Right ventricle myocardium inferior (tissue), 1 donor: ENCODE measurements around the gene TAOK1. TPM values are rescaled to one million over a fixed set of nuclear protein-coding genes. Genes with fewer than 3 reads are reported as not detected.

Experiments
- ATAC-seq: fragments of 200-7000 bp; cut with Tn5 transposase; one replicate; pipeline ENCODE4 v1.9.1; 2020; ENCODE audit warnings: mild to moderate bottlenecking, moderate library complexity
- DNase-seq: peaks from one replicate; pipeline ENCODE4 v3.0.0; 2021; ENCODE audit errors: missing footprints
- intact Hi-C: fragments of 100-400 bp; cut with DNase I; formaldehyde crosslinking; loops from one replicate; pipeline ENCODE4 v1.11.0; 2022
- total RNA-seq: library from RNA; stranded (reverse); fragmentation: NEBNext Ultra II Directional; extraction: Animal tissue kit (Norgen Biotek cat#: 25700); gene quantifications from one replicate; pipeline ENCODE4 v1.2.1, GENCODE V29; 2021
- donor health status: DM: no; HTN: yes; CAD: no; lungs with severe emphysema.

The TAOK1 gene
- total RNA-seq, 1 donor from 2014 or later = 45.1 TPM

DNA sequence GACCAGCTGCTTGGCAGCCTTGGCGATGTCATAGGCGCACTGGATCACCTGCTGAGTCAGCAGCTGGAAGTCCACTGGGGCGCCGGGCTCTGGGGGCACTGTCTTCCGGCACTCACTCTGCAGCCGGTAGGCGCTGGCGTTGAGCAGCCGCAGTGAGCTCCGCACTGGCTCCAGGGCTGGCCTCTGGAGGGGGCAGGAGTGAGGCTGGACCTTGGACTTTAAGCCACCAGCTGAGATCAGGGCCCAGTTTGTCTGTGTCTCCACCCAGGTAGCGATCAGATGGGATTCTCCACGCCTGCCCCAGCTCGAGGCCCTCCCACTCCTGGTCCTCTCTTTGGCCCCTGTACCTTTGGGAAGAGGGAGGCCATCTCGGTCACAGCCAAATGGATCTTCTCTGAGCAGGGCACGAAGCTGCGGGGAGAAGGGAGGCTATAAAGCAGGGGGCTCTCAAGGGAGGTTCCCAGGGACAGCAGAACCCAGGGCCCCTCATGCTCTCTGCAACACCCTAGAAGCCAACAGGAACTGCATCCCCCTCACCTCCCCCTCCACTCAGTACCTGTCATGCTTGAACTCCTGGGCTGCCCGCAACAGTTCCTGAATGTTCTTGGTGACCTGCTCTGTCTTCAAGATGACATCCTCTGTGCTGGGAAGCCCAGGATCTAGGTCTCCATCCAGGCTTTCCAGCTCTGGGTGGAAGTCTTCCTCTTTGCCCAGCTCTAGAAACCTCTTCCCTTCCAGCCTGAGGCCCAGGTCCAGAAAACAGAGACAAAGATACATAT is 184.8 kb downstream of the TAOK1 start:
- intact Hi-C loops = no loop called here
- DNase-seq (peak; percentile 47), ATAC-seq (no peak)

DNA sequence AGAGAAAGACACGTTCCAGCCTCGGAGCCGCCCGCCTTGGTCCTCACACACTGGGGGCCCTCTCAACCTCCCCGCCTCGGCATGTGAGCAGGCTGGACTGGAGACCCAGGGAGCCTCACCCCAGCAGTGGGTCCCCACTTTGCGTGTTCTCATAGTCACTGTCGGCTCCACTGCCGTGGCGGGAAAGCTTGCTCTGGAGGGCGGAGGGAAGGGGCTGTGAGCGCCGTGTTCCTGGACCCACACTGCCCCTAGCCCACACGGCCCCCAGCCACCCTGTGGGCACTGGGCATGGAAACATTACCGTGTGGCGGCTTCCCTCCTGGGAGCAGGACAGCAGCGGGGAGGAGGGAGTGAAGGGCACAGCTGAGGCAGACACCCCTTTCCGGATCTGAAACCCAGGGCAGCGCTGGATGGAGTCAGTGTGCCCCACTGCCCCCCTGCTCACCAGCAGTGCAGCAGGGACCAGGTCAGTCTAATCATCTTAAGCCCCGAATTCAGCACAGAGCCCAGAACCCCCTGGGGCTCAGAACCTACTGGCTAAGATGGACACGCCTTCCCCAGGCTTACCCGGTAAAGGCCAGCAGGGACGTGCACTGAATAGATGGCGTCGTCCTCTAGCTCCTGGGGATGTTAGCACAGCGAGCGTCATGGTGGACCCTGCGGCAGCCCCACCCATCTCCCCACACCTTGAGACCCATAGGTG is 185.5 kb downstream of the TAOK1 start:
- intact Hi-C loops = no loop called here
- DNase-seq = peak; percentile 62
- no peak for ATAC-seq

DNA sequence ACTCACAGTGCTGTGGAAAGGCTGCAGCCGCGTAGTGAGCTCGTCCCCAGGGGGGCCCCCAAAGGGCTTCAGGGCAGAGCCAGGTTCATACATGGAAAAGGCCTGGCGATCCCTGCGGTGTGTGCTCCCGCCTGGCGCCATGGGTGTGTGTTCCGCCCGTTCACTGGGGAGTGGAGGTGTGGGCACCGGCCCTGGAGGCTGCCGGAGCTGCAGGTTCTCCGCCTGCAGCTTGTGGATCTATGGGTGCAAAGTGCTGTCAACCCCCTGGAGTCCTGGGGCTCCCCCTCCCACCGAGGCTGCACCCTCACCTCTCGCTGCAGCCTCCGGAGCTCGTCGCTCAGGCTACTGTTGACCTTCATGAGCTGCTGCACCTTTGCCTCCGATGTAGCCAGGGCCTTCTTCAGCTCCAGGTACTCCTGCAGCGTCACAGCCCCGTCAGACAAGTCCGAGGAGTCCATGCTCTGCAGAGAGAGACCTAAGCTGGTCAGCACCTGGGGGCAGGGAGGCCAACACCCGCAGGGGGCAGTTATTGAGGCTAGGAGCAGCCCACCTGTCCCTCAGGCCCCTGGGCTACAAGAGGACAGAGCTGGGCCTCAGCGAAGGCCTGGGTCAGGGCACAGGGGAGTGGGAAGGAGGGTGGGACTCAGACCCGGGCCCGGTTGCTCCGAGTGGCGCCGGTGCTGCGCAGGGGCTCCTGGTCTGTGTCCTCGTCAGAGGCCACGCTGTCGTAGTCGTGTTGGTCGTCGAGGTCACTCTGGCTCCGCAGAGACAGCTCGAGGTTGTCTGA is 186.2 kb downstream of the TAOK1 start:
- DNase-seq = peak; percentile 26
- intact Hi-C loops = no loop called here
- no peak for ATAC-seq

DNA sequence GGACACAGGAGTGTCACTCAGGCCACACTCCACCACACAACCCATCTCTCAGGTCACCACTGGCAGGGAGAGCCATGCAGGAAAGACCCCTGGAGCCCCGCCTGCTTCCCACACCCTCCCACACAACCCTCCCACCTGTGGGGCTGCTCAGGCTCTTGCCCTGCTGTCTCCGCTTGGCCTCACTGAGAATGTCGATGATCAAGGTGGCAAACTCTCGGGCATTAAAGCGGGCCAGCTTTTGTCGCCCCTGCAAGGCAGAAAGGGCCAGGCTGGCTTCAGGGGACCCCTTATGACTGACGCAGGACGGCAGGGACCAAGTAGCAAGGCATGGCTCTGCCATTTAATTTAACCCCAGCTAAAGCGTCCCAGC is 186.8 kb downstream of the TAOK1 start:
- intact Hi-C loops = no loop called here
- DNase-seq (no peak), ATAC-seq (no peak)

DNA sequence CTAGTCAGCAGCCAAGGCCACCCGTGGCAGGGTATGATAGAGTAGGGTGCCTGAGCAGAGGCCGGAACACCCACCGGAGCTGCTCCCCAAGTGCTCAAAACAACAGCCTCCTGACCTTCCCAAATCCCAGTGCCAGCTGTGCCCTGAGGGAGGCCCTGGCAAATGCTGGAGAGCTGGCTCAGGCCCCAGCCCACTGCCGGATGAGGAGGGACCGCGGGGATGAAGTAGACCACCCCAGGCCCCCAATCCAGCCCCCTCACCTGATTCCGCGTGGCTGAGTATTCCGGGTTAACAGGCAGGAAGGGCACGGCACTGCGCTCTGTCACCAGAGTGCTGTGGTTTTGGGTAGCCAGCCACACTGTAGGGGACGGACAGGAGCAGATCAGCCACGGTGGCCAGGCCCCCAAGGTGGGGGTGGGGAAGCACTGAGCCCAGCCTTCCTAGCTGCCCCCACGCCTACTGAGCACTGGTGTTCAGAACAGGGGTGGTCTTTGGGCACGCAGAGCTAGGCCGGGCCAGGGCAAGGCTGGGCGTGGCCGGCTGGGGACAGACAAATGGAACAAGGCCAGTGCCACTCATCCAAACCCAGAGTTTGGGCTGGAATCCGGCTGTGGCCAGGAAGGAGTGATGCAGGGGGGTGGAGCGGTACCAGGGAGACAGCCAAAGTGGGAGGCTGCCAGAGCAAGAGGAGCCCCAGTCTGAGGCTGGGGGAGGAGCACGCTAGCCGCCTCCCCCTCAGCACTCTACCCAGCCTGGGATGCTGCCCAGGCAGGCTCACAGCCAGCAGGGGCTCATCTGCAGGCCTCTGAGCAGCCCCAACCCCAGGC is 187.4 kb downstream of the TAOK1 start:
- DNase-seq (peak; percentile 69), ATAC-seq (no peak)
- intact Hi-C loops = no loop called here

DNA sequence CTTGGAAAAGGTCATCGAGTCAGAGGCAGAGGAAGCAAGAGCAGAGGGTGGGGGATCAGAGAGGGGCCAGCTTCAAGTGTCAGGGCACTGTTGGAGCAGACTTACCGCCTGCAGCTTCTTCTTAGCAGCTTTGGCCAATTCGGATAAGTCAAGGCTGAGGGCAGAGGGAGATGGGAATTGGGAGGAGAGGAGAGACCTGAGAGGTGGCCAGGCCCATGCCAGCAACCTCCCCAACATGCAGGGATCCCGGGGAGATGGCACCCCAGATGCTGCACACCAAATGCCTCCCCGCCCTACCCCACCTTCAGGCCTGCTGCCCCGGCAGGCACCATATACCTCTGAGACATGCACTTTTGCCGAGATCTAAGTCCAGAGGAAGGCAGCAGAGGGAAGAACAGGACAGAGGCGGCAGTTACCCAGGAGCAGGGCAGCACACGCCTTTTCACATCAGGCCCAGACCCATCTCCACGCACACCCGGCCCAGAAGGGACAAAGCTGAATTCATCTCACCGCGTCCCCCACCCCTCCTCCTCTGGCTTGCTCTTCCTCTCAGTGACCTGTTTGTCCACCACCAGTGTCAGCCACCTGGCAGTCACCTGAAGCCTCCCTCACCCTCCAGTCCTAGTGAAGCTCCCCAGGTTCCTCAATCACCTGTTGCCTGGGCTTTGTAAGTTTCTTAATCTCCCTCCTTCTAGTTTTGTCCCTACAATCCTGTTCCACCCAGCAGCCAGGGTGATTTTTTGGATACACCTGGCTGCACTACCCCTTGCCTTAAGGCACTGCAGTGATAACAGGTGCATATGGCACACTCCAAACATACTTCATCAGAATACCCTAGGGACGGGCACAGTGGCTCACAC is 188.7 kb downstream of the TAOK1 start:
- ATAC-seq (no peak), DNase-seq (peak; percentile 39)
- intact Hi-C loops = no loop called here

- DNase-seq (peak; percentile 91), ATAC-seq (peak; percentile 83)
- intact Hi-C loops = loop anchor here (5.0 kb wide), 2 partner anchors 37 to 352 kb away; partner anchors contain the start of gene SSH2
Observed at GRCh38 chr17:29579866-29580771, 190.0 kb downstream of the TAOK1 start.

DNA sequence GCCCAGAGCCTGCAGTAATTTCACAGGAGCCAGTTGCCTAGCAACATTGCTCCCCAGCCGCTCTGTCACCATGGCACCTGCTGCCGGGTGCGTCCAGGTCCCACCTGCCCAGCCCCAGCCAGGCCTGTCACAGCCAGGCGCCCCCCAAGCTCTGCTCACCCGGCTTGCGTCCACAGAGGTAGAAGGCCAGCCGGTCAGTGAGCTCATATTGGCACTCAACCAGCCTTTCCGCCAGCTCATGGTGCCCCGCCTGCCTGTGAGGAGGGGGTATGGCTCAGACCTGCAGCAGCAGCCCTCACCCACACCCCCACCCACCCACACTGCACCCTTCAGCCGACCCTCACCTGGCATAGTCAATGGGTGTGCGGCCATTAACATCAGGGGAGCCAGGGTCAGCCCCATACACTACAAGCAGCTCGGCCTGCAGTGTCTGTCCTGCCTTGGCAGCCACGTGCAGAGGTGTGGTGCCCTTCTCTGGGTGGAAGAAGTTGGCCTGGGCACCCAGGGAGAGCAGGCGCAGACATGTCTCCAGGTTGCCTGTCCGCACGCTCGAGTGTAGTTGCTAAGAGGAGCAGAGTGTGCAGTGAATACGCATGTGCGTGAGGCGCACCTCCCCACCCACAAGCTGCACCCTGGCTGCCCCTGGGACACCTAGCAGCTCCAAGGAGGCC is 191.6 kb downstream of the TAOK1 start:
- intact Hi-C loops = loop anchor here (5.0 kb wide), 2 partner anchors 36 to 351 kb away; partner anchors contain the start of gene SSH2
- DNase-seq = peak; percentile 56
- ATAC-seq = no peak

GRCh38 chr17:29582254-29582765 is 192.1 kb downstream of the TAOK1 start:
- intact Hi-C loops = loop anchor here (5.0 kb wide), 2 partner anchors 35 to 350 kb away; partner anchors contain the start of gene SSH2
- DNase-seq = no peak
- ATAC-seq = no peak

GRCh38 chr17:29582772-29583171 is 192.6 kb downstream of the TAOK1 start:
- DNase-seq (peak; percentile 0), ATAC-seq (no peak)
- intact Hi-C loops = loop anchor here (5.0 kb wide), 2 partner anchors 35 to 350 kb away; partner anchors contain the start of gene SSH2

GRCh38 chr17:29583324-29584248 is 193.4 kb downstream of the TAOK1 start:
- no peak for ATAC-seq
- peak; percentile 56 for DNase-seq
- intact Hi-C loops = loop anchor here (5.0 kb wide), 2 partner anchors 34 to 349 kb away; partner anchors contain the start of gene SSH2

DNA sequence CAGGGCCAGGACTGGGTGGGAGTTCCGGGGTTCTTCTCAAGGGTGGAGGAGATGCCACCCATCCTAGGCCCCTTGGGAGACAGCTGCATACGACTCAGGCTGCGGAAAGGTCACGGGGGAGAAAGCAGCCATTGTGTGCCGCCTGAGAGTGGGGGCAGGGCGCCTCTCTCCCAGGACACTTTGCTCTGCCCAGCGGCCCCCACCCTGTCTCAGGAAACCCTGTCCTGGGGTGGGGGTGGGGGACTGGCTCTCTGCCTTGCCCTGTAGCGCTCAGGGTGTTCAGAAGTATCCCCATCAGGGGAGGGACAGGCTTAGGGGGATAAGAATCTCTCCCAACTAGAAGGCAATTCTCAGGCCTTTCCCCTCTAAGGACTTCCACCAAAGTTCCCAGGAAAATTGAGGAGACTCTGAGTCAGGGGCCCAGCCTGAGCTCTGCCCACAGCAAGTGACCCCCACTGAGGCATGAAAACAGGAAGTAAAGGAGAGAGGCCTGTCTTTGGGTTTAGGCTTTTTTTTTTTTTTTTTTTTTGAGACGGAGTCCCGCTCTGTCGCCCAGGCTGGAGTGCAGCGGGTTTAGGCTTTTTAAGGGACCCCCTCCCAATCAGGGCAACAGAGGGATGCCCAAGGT is 194.4 kb downstream of the TAOK1 start:
- ATAC-seq (no peak), DNase-seq (peak; percentile 66)
- intact Hi-C loops = loop anchor here (5.0 kb wide), 2 partner anchors 33 to 348 kb away; partner anchors contain the start of gene SSH2

- intact Hi-C loops = no loop called here
- no peak for ATAC-seq
- peak; percentile 71 for DNase-seq
Observed at GRCh38 chr17:29585080-29585751, 195.1 kb downstream of the TAOK1 start.
